GM21381 (cell line): ENCODE results near the gene HEXD.
A peak's percentile ranks its signal among the peaks of the same experiment; 100 is the strongest.
"Not testable (repeated sequence)": the region's sequence is repeated elsewhere in the genome, so short reads cannot be mapped to it uniquely, and the experiment has no call there.

Source experiments
- ATAC-seq: cut with Tn5 transposase; IDR thresholded peaks from one replicate; pipeline ENCODE4 v1.9.1; 2021; ENCODE audit warnings: mild to moderate bottlenecking, moderate library complexity; ENCODE audit not compliant: unreplicated experiment

Gene HEXD

DNA sequence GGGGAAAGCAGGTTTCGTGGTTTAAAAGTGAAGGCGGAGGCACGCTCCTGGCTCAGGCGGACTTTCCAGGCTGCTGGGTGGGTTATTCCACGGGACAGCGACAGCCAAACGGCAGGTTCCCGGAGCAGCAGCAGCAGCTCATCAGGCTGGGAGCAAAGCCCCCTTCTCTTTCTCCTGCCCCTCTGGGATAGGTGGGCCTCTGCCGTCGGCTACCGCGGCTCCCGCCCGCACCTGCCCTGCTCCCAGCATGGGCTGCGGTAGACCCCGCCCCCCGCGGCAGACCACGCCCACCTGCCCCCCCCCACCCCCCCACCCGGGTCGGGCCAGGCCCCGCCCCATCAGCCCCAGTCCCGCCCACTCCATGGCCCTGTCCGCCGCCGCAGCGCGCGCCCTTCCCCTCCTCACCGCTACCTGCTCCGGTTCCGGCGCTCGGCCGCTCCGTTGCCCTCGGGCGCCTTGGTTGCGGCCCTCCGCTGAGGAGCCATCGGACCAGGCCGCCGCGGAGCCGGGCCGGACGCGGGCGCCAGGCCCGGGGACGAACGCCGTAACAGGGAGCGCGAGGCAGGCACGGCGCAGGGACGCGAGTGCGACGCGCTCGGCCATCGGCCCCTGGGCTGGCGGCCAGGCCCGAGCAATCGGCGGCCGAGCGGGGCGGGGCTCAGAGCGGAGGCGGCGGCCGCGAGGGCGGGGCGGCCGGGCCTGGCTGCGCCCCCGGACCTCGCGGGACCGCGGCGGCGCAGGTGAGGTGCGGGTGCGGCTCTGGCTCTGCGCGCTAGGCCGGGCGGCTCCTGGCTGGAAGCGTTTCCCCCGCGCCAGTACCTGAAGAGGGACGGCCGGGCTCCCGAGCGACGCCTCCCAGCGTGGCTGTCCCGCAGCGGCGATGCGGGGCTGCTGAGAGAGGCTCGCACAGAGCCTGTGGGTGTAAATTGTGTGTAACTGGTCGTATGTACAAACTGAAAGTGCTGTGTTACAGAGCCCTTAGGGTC is at the start of gene HEXD, which contains the start of gene OGFOD3:
Gene HEXD, plus strand, starts transcription at position 347 of the 986 bp plus-strand sequence. CDS start 1,453 bp downstream, outside the sequence.
Gene OGFOD3, minus strand, starts transcription at position 586 of the 986 bp plus-strand sequence. Its CDS starts 101 bp downstream, at position 485.
- peak; percentile 86 for ATAC-seq

DNA sequence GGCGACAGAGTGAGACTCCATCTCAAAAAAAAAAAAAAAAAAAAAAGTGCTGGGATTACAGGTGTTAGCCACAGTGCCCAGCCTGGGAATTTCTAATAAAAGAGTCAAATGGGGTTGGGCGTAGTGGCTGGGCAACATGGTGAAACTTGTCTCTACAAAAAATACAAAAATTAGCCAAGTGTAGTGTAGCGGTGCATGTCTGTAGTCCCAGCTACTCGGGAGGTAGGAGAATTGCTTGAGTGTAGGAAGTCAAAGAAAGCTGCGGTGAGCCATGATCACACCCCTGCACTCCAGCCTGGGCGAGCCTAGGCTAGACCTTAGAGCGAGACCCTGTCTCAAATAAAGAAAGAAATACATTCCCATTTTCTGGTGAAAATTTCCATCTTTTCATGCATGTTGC is 48.9 kb upstream of the HEXD start:
- no peak for ATAC-seq

DNA sequence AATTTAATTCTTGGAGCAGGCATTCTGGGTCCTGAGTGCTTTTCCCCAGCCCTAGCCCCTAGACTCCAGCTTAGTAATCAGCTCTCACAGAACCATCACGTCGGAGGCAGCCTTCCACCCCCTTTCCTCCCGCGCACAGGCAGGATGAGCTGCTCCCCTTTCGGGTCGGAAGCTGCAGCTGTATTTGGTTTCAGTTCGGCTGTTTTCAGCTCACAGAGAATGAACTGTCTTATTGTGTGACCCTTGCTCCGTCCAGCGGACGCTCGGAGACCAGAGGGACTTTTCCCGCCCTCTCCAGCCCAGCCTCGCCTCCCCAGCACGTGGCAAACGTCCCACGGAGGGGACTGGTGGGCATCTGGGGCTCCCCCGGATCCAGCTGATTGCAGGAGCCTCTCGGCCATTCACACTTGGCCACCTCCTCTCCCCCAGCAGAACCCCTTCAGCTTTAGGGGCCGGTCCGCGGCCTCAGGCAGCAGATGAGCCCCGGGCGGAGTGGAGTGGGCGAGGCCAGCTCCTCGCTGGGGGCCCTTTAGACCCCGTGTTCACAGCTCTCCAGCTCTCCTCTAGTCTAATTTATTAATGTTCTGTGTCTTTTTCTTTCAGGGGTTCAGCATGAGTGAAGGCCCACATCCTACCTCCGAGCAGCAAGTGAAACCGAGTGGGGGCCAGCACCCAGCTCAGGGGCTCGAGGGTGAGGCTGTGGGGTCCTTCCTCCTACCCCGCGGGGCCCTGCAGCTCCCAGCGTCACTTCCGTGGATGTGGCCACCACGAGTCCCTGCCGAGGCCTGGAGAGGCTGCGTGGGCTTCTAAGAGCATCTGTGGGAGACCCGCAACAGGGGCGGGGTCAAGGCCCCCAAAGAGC is 47.4 kb upstream of the HEXD start:
- ATAC-seq, result no peak

DNA sequence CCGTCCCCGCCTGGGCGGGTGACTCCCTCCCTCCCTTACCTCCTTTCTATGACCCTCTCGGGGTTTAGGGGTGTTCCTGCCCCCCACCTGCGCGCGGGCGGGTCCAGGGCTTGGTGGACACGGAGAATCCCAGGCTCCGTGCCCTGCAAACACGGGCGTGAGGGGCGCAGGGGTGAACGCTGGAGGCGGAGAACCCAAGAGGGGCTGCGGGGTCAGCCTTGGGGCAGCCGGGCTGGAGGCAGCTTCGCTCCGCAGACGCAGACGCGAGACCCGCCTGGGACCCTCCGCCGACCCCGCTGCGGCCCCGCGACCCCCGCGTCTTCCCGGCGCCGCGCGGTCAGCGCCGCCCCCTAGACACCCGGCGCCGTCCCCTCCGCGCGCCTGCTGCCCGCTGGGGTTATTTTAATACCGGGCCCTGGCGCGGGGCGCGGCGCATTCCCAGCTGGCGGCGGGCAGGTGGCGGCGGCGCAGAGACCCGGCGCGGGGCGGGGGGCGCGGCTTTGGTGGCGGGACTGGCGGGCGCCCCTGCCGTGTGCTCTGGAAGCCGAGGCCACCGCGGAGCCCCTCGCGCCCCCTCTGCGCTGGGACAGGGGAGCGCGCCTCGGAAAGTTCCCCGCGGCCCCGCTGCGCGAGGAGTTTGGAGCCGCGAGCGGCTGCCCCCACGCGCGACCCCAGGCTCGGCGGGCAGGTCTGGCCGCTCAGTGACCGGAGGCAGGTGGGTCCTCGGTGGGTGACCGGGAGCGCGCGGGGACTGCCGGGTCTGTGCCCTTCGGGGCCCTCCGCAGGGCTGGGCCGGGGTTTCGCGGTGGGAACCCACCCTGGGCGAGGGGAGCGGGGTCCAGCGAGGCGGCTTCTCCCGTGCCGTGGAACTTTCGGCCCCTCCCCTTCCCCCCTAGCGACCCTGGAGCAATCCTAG is 46.6 kb upstream of the HEXD start, which contains the start of gene UTS2R:
Gene UTS2R, plus strand, starts transcription at position 433 of the 916 bp plus-strand sequence. CDS start 2,560 bp downstream, outside the sequence.
- ATAC-seq, result no peak

DNA sequence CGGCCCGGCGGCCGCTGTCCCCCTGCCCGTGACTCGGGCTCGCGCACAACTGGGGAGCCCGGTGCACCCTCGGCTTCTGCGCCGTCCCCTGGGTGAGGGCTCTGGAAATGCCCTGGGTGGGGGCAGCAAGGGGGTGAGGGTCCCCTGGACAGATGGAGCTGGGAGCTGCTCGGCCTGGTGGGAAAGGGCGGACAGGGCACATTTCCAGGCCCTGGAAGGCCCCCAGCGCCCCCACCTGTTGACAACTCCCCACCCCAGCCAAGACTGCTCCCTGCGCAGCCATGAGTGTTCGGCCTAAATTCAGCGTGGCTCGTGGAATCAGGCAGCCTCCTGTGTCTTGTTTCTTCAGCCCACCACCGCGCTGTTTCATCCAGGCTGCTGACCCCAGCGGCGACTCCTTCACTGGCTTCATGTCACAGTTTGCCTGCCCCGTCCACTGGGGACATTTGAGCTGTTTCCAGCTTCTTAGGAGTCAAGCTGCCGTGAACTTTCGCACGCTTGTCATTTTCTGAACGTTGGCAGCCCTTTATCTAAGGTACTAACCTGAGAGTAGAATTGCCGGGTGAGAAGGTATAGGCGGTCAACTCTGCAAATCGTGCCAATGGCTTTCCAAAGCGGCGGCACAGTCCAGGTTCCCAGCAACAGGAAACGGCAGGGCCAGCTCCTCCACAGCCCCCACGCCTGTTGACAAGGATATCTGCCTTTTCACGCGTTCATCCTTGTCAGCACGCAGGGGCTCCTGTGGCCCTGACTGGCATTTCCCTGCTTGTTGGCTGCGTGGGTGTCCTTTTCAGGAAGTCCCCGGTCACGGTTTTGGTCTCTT is 45.7 kb upstream of the HEXD start:
- ATAC-seq, result no peak

DNA sequence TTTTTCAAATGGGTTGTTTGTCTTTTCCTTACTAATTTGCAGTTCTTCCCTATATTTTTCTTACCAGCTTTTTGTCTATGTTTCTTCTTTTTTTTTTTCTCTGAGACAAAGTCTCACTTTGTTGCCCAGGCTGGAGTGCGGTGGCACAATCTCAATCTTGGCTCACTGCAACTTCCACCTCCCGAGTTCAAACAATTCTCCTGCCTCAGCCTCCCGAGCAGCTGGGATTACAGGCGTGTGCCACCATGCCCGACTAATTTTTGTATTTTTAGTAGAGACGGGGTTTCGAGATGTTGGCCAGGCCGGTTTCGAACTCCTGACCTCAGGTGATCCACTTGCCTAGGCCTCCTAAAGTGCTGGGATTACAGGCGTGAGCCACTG is 45.1 kb upstream of the HEXD start:
- not testable (repeated sequence) for ATAC-seq

DNA sequence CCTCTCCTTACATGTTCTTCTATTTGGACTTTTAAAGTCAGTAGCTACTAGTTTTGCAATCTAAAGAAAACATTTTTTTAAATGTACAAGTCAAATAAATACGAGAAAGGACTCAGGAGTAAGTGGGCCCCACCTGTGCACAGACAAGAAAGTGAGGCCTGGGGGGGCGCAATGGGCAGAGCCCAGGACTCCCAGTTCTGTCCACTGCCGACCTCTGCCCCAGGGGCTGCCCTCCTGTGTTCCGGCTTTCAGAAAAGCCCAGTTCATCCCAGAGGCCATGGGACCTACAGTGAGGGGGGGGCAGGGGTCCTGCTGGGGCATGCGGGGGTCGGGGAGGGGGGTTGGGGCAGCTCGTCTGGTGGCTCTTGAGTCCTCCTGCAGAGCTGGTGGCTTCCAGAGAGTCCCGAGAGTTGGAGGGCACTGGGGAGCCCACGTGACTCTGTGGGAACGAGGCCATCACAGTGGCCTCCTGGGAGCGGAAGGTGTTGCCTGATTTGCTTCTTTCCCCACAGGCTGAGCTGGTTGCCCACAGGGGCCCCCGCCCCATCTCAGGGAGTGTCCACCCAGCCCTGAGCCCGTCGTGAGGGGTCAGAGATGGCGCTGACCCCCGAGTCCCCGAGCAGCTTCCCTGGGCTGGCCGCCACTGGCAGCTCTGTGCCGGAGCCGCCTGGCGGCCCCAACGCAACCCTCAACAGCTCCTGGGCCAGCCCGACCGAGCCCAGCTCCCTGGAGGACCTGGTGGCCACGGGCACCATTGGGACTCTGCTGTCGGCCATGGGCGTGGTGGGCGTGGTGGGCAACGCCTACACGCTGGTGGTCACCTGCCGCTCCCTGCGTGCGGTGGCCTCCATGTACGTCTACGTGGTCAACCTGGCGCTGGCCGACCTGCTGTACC is 44.2 kb upstream of the HEXD start:
- ATAC-seq, result no peak

DNA sequence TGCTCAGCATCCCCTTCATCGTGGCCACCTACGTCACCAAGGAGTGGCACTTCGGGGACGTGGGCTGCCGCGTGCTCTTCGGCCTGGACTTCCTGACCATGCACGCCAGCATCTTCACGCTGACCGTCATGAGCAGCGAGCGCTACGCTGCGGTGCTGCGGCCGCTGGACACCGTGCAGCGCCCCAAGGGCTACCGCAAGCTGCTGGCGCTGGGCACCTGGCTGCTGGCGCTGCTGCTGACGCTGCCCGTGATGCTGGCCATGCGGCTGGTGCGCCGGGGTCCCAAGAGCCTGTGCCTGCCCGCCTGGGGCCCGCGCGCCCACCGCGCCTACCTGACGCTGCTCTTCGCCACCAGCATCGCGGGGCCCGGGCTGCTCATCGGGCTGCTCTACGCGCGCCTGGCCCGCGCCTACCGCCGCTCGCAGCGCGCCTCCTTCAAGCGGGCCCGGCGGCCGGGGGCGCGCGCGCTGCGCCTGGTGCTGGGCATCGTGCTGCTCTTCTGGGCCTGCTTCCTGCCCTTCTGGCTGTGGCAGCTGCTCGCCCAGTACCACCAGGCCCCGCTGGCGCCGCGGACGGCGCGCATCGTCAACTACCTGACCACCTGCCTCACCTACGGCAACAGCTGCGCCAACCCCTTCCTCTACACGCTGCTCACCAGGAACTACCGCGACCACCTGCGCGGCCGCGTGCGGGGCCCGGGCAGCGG is 43.4 kb upstream of the HEXD start:
- ATAC-seq, result no peak

DNA sequence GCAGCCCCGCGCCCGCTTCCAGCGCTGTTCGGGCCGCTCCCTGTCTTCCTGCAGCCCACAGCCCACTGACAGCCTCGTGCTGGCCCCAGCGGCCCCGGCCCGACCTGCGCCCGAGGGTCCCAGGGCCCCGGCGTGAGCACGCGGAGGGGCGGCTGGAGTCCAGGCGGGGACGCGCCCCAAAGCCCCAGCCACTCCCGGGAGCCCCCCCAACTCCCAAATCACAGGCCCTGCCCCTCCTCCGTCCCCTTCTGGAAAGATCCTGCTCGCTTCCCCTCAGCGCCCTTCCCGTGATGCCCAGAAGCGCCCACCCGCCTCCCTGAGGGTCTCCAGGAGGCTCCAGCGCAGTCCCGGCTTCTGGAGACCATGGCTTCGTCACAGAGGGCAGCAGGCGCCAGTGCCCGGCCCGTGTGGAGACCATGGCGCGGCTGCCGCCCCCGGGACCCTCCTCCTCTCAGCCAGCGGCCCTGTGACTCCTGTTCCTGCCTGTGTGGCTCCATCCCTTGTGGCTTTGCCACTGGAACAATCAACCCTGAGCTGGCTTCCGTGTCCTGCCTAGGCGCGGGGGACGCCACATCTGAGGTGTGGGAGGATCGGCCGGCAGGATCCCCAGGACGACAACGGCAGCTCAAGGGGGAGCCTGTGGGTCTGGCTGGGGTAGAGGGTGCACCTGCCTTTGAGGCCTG is 42.6 kb upstream of the HEXD start:
- ATAC-seq, result no peak

DNA sequence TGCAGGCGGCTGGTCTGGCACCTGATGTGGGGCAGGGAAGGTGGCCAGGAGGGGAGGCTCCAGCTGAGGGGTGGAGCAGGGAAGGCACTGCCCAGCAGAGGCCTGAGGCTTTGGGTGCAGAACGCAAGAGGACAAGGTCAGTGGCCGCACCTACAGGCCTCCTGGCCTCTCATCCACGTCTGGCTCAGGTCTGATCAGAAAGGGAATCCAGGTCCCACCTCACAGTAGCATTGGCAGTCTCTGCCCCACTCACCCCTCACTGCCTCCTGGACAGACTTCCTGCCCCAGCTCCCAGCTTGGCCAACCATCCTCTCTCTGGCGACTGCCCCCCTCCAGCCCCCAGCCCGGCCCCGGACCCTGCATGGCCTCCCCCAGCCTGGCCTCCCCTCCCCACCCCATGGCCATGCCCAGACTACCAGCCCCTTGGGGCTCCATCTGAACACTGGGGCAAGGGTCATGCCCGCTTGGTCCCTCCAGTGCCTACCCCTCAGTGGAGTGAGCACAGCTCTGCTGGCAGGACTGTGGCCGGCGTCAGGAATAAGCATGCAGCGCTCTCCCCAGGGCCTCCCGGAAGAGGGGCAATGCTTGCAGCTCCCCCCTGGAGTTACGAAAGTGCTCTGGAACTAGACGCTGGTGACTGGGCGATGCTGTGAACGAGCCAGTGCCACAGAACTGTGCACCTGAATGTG is 42.0 kb upstream of the HEXD start:
- ATAC-seq, result no peak

DNA sequence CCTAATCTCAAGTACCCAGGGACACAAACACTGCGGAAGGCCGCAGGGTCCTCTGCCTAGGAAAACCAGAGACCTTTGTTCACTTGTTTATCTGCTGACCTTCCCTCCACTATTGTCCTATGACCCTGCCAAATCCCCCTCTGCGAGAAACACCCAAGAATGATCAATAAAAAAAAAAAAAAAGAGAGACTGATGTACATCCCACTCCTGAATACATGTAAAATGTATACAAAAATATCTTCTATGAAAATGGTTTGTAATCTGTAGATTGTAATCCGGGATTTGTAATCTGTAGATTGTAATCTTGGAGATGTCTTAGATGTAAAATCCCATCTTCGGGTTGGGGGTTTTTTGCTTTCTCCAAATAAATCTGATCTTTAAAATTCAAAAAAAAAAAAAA is 40.9 kb upstream of the HEXD start:
- ATAC-seq, result not testable (repeated sequence)

DNA sequence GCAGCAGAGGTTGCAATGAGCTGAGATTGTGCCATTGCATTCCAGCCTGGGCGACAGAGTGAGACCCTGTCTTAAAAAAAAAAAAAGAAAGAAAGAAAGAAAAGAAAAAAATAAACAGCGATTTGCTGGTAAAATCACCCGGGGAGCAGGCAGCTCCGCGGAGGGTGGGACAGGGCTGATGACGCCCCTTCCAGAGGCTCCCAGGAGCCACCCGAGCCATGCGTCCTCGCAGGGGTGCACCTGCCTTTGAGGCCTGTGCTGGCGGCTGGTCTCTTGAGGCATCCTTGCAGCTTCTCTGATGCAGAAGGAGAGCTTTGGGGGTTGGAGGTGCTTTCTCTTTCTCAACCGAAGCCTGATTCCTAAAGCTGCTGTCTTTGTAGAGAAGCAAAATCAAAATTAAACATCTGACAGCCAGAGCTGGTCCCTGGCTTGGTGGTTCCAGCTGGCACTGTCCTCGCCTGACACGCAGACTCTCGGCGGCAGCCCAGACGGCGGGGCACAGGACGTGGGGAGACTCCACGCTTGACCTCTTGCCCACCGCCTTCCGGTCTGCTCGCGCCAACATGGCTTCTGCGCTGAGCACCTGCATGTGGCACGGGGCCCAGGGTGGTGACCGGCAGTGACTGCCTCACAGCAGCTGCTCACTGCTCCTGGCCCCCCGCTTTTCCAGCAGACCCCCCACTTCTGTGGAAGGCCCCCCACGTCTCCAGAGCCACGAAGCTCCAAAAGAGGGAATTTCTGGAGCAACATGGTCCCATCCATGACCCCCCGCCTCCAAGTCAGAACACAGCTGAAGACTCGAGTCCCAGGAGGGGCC is 40.0 kb upstream of the HEXD start:
- no peak for ATAC-seq

DNA sequence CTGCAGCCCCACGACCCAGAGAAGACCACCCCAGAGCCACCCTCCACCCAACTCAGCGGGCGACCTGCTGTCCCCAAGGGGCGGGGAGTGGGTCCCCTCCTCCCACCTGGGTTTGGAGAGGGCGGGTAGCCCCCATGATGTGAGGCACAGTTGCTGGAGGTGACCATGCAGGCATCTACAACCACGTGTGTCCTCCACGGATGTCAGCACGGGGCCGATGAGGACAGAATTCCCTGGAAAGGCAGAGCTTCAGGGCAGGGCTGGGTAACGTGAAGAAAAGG is 39.5 kb upstream of the HEXD start:
- no peak for ATAC-seq

DNA sequence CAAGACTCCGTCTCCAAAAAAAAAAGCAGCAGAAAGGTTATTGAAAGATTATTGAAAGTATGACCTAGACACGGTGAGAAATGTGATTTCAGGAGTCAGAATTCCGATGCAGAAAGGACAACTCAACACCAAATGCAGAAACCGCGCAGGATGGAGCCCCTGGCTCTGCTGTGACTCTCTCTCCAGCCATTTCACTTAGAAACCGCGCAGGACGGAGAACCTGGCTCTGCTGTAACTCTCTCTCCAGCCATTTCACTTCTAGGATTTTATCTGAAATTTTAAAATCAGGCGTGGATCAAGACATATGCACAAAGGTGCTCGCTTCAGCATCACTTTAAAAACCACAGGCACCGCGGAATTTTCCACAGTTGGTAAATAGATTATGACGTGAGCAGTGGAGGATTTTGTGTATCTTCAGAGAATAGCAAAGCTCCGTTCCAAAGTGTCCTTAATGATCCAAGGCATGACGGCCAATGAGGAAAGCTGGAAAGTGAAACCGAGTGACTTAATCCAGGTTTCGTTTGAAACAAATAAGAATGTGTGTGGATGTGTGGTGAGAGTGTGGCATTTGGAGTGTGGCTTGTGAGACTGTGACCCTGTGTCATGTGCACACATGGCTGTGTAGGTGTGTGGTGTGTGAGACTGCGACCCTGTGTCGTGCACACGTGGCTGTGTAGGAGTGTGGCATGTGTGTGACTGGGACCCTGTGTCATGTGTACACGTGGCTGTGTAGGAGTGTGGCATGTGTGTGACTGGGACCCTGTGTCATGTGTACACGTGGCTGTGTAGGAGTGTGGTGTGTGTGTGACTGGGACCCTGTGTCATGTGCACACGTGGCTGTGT is 37.1 kb upstream of the HEXD start:
- no peak for ATAC-seq

DNA sequence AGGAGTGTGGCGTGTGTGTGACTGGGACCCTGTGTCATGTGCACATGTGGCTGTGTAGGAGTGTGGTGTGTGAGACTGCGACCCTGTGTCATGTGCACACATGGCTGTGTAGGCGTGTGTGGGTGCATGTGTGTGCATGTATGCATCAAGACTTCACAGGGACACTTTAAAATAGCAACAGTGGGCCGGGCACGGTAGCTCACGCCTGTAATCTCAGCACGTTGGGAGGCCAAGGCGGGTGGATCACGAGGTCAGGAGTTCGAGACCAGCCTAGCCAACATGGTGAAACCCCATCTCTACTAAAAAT is 36.5 kb upstream of the HEXD start:
- ATAC-seq, result not testable (repeated sequence)
